ENCODE results near the gene BEST4.

Gene BEST4

DNA sequence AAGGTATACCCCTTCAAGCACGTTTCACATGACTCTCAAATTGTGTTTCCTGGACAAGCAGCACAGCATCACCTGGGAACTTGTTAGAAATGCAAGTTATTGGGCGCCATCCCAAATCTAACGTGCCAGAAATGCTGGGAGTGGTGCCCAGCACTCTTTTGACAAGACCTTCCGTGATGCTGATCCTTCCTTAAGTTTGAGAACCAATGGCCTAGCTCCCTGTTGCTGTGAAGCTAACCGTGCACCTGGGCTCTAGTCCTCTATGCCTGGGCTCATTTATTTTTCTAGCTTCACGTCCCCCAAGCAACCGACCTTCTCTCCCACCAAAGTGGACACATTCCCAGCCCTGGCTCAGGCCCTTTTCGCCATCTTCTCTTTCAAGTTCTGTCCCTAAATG is 4.3 kb downstream of the BEST4 start:
- peak overlapping the region; percentile 18 for H3K4me3 ChIP-seq (ENCODE audit: low read depth, low read length)
- in situ Hi-C loops (cut with HindIII; ENCODE audit: low sequenced_read_pairs), result no loop called here
- TF ChIP-seq, protein P1, sequence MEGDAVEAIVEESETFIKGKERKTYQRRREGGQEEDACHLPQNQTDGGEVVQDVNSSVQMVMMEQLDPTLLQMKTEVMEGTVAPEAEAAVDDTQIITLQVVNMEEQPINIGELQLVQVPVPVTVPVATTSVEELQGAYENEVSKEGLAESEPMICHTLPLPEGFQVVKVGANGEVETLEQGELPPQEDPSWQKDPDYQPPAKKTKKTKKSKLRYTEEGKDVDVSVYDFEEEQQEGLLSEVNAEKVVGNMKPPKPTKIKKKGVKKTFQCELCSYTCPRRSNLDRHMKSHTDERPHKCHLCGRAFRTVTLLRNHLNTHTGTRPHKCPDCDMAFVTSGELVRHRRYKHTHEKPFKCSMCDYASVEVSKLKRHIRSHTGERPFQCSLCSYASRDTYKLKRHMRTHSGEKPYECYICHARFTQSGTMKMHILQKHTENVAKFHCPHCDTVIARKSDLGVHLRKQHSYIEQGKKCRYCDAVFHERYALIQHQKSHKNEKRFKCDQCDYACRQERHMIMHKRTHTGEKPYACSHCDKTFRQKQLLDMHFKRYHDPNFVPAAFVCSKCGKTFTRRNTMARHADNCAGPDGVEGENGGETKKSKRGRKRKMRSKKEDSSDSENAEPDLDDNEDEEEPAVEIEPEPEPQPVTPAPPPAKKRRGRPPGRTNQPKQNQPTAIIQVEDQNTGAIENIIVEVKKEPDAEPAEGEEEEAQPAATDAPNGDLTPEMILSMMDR (IDR thresholded peaks at IDR 0.05; ENCODE audit: low read depth, low read length, missing control alignments), result no peak
- no peak for DNase-seq (ENCODE audit: low read depth)

DNA sequence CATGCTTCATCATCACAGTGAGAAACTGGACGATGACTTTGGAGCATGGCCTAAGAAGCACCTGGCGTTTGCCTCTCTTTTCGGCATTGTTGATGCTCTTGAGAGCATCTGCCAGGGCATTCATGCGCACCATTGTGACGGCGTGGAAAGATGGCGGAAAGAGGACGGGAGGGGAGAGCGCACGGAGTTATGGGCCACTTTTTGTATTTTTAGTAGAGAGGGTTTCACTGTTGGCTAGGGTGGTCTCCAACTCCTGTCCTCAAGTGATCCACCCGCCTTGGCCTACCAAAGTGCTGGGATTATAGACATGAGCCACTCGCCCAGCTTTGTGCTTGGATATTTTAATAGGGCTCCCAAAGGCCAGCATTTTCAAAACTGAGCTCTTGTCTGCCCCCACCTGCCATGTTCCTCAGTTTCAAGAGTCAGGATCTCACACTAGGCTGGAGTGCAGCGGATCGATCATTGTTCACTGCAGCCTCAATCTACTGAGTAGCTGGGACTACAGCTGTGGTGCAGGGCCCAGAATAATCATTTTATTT is 7.3 kb downstream of the BEST4 start:
- H3K4me3 ChIP-seq (ENCODE audit: low read depth, low read length), result no peak overlapping the region
- no peak for DNase-seq (ENCODE audit: low read depth)
- TF ChIP-seq, protein P1 (IDR thresholded peaks at IDR 0.05; ENCODE audit: low read depth, low read length, missing control alignments), result no peak
- in situ Hi-C loops (cut with HindIII; ENCODE audit: low sequenced_read_pairs), result no loop called here

DNA sequence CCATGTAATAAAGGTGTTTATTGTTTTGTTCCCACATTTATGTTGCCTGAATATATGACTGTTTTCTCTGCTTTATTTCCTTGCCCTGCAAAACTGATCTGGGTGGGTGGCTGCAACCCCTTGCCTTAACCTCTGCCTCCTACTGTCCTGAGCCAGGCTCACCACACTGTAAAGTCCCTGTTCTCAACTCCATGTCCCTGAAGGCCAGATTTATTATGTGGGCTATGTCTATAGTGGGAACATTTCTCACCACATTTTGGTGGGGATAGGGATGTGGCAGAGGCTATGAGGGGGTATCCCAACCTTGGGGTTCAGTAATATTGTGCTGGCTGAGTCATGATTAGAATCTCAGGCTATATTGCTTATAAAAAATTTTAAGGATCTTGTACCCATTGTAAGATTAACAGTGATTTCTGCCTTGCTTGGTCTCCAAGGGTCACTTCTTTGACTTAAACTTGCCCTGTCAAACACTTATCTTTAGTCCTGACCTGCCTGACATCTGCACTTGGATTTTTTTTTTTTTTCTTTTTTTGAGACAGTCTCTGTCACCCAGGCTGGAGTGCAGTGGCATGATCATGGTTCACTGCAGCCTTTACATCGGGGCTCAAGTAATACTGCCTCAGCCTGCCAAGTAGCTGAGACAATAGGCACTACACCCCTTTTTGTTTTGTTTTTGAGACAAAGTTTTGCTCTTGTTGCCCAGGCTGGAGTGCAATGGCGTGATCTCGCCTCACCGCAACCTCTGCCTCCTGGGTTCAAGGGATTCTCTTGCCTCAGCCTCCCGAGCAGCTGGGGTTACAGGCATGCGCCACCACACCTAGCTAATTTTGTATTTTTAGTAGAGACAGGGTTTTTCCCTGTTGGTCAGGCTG is 9.0 kb downstream of the BEST4 start:
- H3K4me3 ChIP-seq (ENCODE audit: low read depth, low read length), result no peak overlapping the region
- no peak for DNase-seq (ENCODE audit: low read depth)
- in situ Hi-C loops (cut with HindIII; ENCODE audit: low sequenced_read_pairs), result no loop called here
- TF ChIP-seq, protein P1 (IDR thresholded peaks at IDR 0.05; ENCODE audit: low read depth, low read length, missing control alignments), result no peak

DNA sequence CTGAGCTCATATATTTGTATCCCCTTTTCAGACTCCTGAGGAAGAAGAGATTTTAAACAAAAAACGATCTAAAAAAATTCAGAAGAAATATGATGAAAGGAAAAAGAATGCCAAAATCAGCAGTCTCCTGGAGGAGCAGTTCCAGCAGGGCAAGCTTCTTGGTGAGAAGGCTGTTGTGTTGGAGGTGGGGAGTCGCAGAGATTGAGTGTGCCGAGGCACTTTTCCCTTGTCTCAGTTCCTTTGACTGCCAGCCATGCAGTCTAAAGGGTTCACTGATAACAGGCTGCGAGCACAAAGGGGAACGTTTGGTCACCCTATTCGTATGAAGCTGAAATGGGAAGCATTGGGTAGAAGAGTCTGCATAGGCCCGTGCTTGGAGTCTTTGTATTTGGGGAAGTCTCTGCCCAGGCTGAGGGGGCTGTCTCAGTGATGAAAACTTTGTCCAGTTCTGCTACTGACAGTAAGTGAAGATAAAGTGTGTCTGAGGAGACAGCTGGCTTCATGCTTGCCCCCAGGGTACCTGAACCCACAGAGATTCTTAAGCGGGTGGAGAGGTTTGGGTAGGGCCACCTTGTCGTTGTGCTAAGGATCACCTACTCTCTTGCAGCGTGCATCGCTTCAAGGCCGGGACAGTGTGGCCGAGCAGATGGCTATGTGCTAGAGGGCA is 9.9 kb downstream of the BEST4 start:
- TF ChIP-seq, protein P1 (IDR thresholded peaks at IDR 0.05; ENCODE audit: low read depth, low read length, missing control alignments), result no peak
- no peak for DNase-seq (ENCODE audit: low read depth)
- H3K4me3 ChIP-seq (ENCODE audit: low read depth, low read length), result peak overlapping the region; percentile 86
- in situ Hi-C loops (cut with HindIII; ENCODE audit: low sequenced_read_pairs), result no loop called here

DNA sequence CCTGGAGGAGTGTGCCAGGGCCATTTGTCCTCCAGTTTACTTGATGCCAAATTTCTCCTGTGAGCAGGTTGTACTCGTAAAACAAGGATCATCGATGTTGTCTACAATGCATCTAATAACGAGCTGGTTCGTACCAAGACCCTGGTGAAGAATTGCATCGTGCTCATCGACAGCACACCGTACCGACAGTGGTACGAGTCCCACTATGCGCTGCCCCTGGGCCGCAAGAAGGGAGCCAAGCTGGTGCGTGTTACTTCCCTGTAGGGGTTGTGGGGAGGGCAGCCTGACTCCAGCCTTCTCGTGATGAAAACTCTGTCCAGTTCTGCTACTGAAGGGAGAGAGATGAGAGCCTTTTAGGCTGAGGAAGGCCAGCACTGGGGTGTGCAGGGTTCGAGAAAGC is 10.4 kb downstream of the BEST4 start:
- in situ Hi-C loops (cut with HindIII; ENCODE audit: low sequenced_read_pairs), result no loop called here
- H3K4me3 ChIP-seq (ENCODE audit: low read depth, low read length), result peak overlapping the region; percentile 86
- DNase-seq (ENCODE audit: low read depth), result no peak
- TF ChIP-seq, protein P1 (IDR thresholded peaks at IDR 0.05; ENCODE audit: low read depth, low read length, missing control alignments), result no peak

DNA sequence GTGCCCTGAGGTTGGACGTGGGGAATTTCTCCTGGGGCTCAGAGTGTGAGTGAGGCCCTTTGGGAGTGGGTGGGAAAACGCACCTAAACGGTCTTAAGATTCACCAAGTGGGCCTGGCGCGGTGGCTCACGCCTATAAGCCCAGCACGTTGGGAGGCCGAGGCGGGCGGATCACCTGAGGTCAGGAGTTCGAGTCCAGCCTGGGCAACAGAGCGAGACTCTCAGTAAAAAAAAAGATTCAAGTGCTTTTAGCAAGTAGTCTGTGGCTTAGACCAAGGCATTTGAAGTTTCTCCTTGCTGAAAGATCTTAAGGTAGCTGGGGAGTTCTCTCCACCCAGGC is 11.3 kb downstream of the BEST4 start:
- no peak for DNase-seq (ENCODE audit: low read depth)
- in situ Hi-C loops (cut with HindIII; ENCODE audit: low sequenced_read_pairs), result no loop called here
- H3K4me3 ChIP-seq (ENCODE audit: low read depth, low read length), result peak overlapping the region; percentile 86
- TF ChIP-seq, protein P1 (IDR thresholded peaks at IDR 0.05; ENCODE audit: low read depth, low read length, missing control alignments), result no peak
